ENCODE measurements around the gene CREB1. TPM values are rescaled to one million over a fixed set of nuclear protein-coding genes. Genes with fewer than 3 reads are reported as not detected.

Gene CREB1
- total RNA-seq, 1 experiment from 2014 or later, result 43.5 TPM

DNA sequence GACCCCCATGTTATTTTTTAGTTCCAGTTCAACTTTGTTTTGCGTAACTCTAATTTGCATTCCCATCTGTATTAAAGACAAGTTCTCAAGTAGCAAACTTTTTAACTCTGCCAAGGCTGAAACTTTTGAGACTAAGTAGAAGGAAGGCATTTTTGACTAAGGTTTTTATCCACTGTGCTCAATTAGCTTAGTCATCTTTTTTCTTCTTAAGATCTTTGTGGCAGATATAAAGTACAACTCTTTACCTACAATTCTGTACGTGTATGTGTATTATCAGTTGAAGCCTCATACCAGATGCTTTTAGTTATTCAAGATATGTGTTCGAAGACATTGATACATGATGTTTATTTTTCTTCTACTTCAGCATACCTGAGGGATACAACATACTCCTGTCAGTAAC lies 41.6 kb downstream of the CREB1 start:
- no TSS peak for BruUV-seq (replicated peaks)
- Histone ChIP-seq H3K27me3 (ENCODE audit: low read length) (no peaks in the 10 kb centered on the region), H3K27ac (ENCODE audit: low read length) (no peak overlapping the region), H3K9ac (ENCODE audit: low read length) (no peak overlapping the region), H3K79me2 (ENCODE audit: low read length) (no peaks in the 10 kb centered on the region), H3K4me2 (ENCODE audit: low read length) (no peak overlapping the region), H3K4me1 (ENCODE audit: insufficient read depth, low read length) (no peaks in the 10 kb centered on the region), H2AFZ (ENCODE audit: low read length) (no peak overlapping the region), H3K36me3 (ENCODE audit: low read depth, low read length) (peaks cover 43% of the 10 kb centered on the region), H3K9me3 (ENCODE audit: low read length) (no peaks in the 10 kb centered on the region), H3F3A (ENCODE audit: low read length, unreplicated experiment) (no peaks in the 10 kb centered on the region), H3K4me3 (ENCODE audit: low read length) (no peak overlapping the region), H3K9me2 (replicated peaks; ENCODE audit: low read length) (no peaks in the 10 kb centered on the region), H4K20me1 (ENCODE audit: low read length) (no peaks in the 10 kb centered on the region)
- TF ChIP-seq EZH2phosphoT487 (IDR thresholded peaks at IDR 0.05; ENCODE audit: borderline replicate concordance, low read length), result no peak
- TF ChIP-seq, protein P1, sequence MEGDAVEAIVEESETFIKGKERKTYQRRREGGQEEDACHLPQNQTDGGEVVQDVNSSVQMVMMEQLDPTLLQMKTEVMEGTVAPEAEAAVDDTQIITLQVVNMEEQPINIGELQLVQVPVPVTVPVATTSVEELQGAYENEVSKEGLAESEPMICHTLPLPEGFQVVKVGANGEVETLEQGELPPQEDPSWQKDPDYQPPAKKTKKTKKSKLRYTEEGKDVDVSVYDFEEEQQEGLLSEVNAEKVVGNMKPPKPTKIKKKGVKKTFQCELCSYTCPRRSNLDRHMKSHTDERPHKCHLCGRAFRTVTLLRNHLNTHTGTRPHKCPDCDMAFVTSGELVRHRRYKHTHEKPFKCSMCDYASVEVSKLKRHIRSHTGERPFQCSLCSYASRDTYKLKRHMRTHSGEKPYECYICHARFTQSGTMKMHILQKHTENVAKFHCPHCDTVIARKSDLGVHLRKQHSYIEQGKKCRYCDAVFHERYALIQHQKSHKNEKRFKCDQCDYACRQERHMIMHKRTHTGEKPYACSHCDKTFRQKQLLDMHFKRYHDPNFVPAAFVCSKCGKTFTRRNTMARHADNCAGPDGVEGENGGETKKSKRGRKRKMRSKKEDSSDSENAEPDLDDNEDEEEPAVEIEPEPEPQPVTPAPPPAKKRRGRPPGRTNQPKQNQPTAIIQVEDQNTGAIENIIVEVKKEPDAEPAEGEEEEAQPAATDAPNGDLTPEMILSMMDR (conservative IDR thresholded peaks at IDR 0.05; ENCODE audit: low read depth, low read length), result no peak
- TF ChIP-seq EZH2 (IDR thresholded peaks at IDR 0.05; ENCODE audit: low read length, unreplicated experiment), result no peak
- DNase-seq (no peak), ATAC-seq (no peak)
- POLR2A ChIA-PET (ENCODE audit: unreplicated experiment), result no interaction called here
- CTCF ChIA-PET, result no interaction called here
- intact Hi-C loops (cut with micrococcal nuclease), result no loop called here

DNA sequence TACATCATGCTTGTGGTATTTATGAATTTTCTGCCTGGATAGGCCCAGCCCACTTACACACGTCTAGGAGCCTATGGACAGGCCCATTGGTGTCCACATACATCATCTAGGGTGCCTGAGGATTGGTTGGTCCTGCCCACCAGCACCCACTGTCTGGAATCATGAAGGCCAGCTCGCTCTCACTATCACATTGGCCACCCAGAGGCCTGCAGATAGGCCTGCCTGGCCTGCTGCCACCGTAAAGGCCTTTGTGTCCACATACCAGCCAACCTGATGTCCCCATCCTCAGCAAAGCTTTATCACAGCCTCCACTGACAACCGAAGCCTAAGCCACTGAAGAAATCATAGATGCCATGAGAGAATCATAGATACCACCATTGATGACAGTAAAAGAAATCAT lies 55.2 kb downstream of the CREB1 start:
- POLR2A ChIA-PET (ENCODE audit: unreplicated experiment), result no interaction called here
- Histone ChIP-seq H3K4me2 (ENCODE audit: low read length) (no peak overlapping the region), H3K36me3 (ENCODE audit: low read depth, low read length) (peaks cover 36% of the 10 kb centered on the region), H2AFZ (ENCODE audit: low read length) (no peak overlapping the region), H4K20me1 (ENCODE audit: low read length) (no peaks in the 10 kb centered on the region), H3K27me3 (ENCODE audit: low read length) (no peaks in the 10 kb centered on the region), H3F3A (ENCODE audit: low read length, unreplicated experiment) (no peaks in the 10 kb centered on the region), H3K79me2 (ENCODE audit: low read length) (no peaks in the 10 kb centered on the region), H3K9ac (ENCODE audit: low read length) (no peak overlapping the region), H3K4me3 (ENCODE audit: low read length) (no peak overlapping the region), H3K27ac (ENCODE audit: low read length) (no peak overlapping the region), H3K9me3 (ENCODE audit: low read length) (no peaks in the 10 kb centered on the region), H3K9me2 (replicated peaks; ENCODE audit: low read length) (no peaks in the 10 kb centered on the region), H3K4me1 (ENCODE audit: insufficient read depth, low read length) (0 out of 2 replicates have a peak, but pooled peaks cover under 1% of the 10 kb centered on the region)
- CTCF ChIA-PET, result no interaction called here
- no TSS peak for BruUV-seq (replicated peaks)
- ATAC-seq (no peak), DNase-seq (no peak)
- TF ChIP-seq, protein P1 (conservative IDR thresholded peaks at IDR 0.05; ENCODE audit: low read depth, low read length), result no peak
- TF ChIP-seq EZH2 (IDR thresholded peaks at IDR 0.05; ENCODE audit: low read length, unreplicated experiment) (no peak), EZH2phosphoT487 (IDR thresholded peaks at IDR 0.05; ENCODE audit: borderline replicate concordance, low read length) (no peak)
- intact Hi-C loops (cut with micrococcal nuclease), result loop anchor here (2.0 kb wide), 1 partner anchor 40 kb away; the partner anchor contains the start of gene METTL21A

DNA sequence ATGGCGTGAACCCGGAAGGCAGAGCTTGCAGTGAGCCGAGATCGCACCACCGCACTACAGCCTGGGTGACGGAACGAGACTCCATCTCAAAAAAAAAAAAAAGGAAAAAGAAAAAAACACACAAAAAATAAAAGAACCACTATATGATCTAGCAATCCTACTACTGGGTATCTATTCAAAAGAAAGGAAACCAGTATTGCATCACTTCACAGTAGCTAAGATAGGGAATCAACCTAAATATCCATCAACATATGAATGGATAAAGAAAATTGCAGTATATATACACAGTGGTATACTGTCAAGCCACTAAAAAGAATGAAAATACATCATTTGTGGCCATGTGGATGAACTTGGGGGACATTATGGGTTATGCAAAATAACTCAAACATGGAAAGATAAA lies 57.5 kb downstream of the CREB1 start:
- BruUV-seq (replicated peaks), result no TSS peak
- no peak overlapping the region for H2AFZ ChIP-seq (ENCODE audit: low read length)
- no peaks in the 10 kb centered on the region for H3K4me1 ChIP-seq (ENCODE audit: insufficient read depth, low read length)
- ChIA-PET CTCF (no interaction called here), POLR2A (ENCODE audit: unreplicated experiment) (no interaction called here)
- peaks cover 35% of the 10 kb centered on the region for H3K36me3 ChIP-seq (ENCODE audit: low read depth, low read length)
- H4K20me1 ChIP-seq (ENCODE audit: low read length), result no peaks in the 10 kb centered on the region
- DNase-seq (no peak), ATAC-seq (no peak)
- intact Hi-C loops (cut with micrococcal nuclease), result no loop called here
- no peaks in the 10 kb centered on the region for H3K9me2 ChIP-seq (replicated peaks; ENCODE audit: low read length)
- H3K9me3 ChIP-seq (ENCODE audit: low read length), result no peaks in the 10 kb centered on the region
- H3K27ac ChIP-seq (ENCODE audit: low read length), result no peak overlapping the region
- no peaks in the 10 kb centered on the region for H3K27me3 ChIP-seq (ENCODE audit: low read length)
- TF ChIP-seq, protein P1 (conservative IDR thresholded peaks at IDR 0.05; ENCODE audit: low read depth, low read length), result no peak
- TF ChIP-seq EZH2phosphoT487 (IDR thresholded peaks at IDR 0.05; ENCODE audit: borderline replicate concordance, low read length) (no peak), EZH2 (IDR thresholded peaks at IDR 0.05; ENCODE audit: low read length, unreplicated experiment) (no peak)
- H3K79me2 ChIP-seq (ENCODE audit: low read length), result no peaks in the 10 kb centered on the region
- H3K4me2 ChIP-seq (ENCODE audit: low read length), result no peak overlapping the region
- H3F3A ChIP-seq (ENCODE audit: low read length, unreplicated experiment), result no peaks in the 10 kb centered on the region
- H3K9ac ChIP-seq (ENCODE audit: low read length), result no peak overlapping the region
- no peak overlapping the region for H3K4me3 ChIP-seq (ENCODE audit: low read length)

Data from PC-3 (cell line).